GM10248 (cell line): ENCODE results near the gene SEC11C.

ENCODE experiments used
- CTCF ChIA-PET: fragments of 300-600 bp; sonication (Branson Sonifier 250); formaldehyde crosslinking; extraction: SDS; loops from one replicate; lab custom pipeline; 2021; ENCODE audit warnings: antibody characterized with exemption; lab: Yijun Ruan, JAX
- POLR2A ChIA-PET: fragments of 350-650 bp; sonication (Branson Sonifier 250); formaldehyde crosslinking; extraction: SDS; loops from one replicate; lab custom pipeline; 2020; ENCODE audit warnings: antibody characterized with exemption; lab: Yijun Ruan, JAX
- DNase-seq: peaks from one replicate; pipeline ENCODE4 v3.0.0; 2012; ENCODE audit errors: extremely low spot score
- CTCF ChIP-seq: IDR thresholded peaks from 2 replicates; pipeline ENCODE4 v1.5.1; 2012; ENCODE audit warnings: mild to moderate bottlenecking, low read depth; ENCODE audit errors: extremely low read depth, missing control alignments, control extremely low read depth

The SEC11C gene

GRCh38 chr18:59143441-59143840 is 3.8 kb downstream of the SEC11C start:
- CTCF ChIA-PET = interaction anchor here (1.4 to 1.6 kb wide), 2 partner anchors 16 to 257 kb away, joined by 3 to 4 read pairs; no protein-coding TSS in a partner anchor
- POLR2A ChIA-PET = interaction anchor here (0.7 kb wide), 2 partner anchors 259 to 918 kb away, joined by 3 to 6 read pairs; no protein-coding TSS in a partner anchor
- no peak for TF ChIP-seq CTCF

GRCh38 chr18:59144483-59144882 is 4.8 kb downstream of the SEC11C start:
- POLR2A ChIA-PET = no interaction called here
- CTCF ChIA-PET = no interaction called here
- no peak for TF ChIP-seq CTCF
- no peak for DNase-seq

More at GRCh38 chr18:59143441-59143840, 3.8 kb downstream of the SEC11C start:
- DNase-seq = peak; percentile 48

- ChIA-PET CTCF (no interaction called here), POLR2A (no interaction called here)
- no peak for TF ChIP-seq CTCF
- no peak for DNase-seq
Measured at GRCh38 chr18:59145055-59145454, 5.4 kb downstream of the SEC11C start.

GRCh38 chr18:59148192-59148591 is 8.5 kb downstream of the SEC11C start:
- ChIA-PET CTCF (no interaction called here), POLR2A (no interaction called here)
- no peak for DNase-seq
- no peak for TF ChIP-seq CTCF

- no peak for TF ChIP-seq CTCF
- DNase-seq = peak; percentile 30
- POLR2A ChIA-PET = no interaction called here
- CTCF ChIA-PET = no interaction called here
Measured at GRCh38 chr18:59149007-59149406, 9.3 kb downstream of the SEC11C start.

- CTCF ChIA-PET = no interaction called here
- DNase-seq = no peak
- TF ChIP-seq CTCF = no peak
- POLR2A ChIA-PET = no interaction called here
Measured at GRCh38 chr18:59149416-59149815, 9.7 kb downstream of the SEC11C start.
